CD4-positive, alpha-beta T cell (primary cell): Measurements from ENCODE around the gene NFAM1. TPM values are rescaled to one million over a fixed set of nuclear protein-coding genes. Genes with fewer than 3 reads are reported as not detected.

Experiments
- ATAC-seq: fragments of 200-7000 bp; cut with Tn5 transposase; one replicate; pipeline ENCODE4 v1.10.0; 2022; ENCODE audit warnings: mild to moderate bottlenecking; ENCODE audit not compliant: poor library complexity
- CTCF ChIA-PET: fragments of 350-600 bp; sonication (Branson Sonifier 250); formaldehyde crosslinking; loops from one replicate; lab custom pipeline; 2021; ENCODE audit warnings: antibody characterized with exemption, inconsistent platforms; lab: Charles Lee
- POLR2A ChIA-PET: fragments of 350-600 bp; sonication (Branson Sonifier 250); formaldehyde crosslinking; loops from one replicate; lab custom pipeline; 2021; ENCODE audit warnings: antibody characterized with exemption, inconsistent platforms; lab: Charles Lee
- DNase-seq, 14 experiments: peaks; one replicate each; pipeline ENCODE4 v3.0.0-alpha.2; 2013 to 2020; ENCODE audit warnings: mixed read lengths in 2 of 14
- H3K27ac ChIP-seq, 2 donors: one replicate each; pipeline versions ENCODE4 v1.5.1 to v1.7.0; 2013; ENCODE audit warnings: low read length in 2 of 2, low read depth in 1 of 2, mild to moderate bottlenecking in 1 of 2
- H3K27me3 ChIP-seq, 2 experiments: 1 replicate in 1 of 2; 2 replicates in 1 of 2; pipeline versions ENCODE4 v1.6.1 to v1.7.0; 2013; ENCODE audit warnings: low read length in 2 of 2, control low read depth in 1 of 2, mild to moderate bottlenecking in 1 of 2, moderate library complexity in 1 of 2; ENCODE audit not compliant: insufficient read depth in 2 of 2, control insufficient read depth in 1 of 2
- H3K36me3 ChIP-seq: one replicate; pipeline ENCODE4 v1.6.1; 2013; ENCODE audit warnings: low read length, control low read depth; ENCODE audit not compliant: insufficient read depth
- H3K4me1 ChIP-seq: one replicate; pipeline ENCODE4 v1.6.1; 2013; ENCODE audit warnings: low read length, control low read depth; ENCODE audit not compliant: insufficient read depth
- H3K4me3 ChIP-seq: one replicate; pipeline ENCODE4 v1.5.1; 2013; ENCODE audit warnings: mild to moderate bottlenecking, low read length, moderate library complexity
- H3K9me3 ChIP-seq, 2 experiments: 1 replicate in 1 of 2; 2 replicates in 1 of 2; pipeline versions ENCODE4 v1.6.1 to v1.7.0; 2013; ENCODE audit warnings: low read length in 2 of 2, mild to moderate bottlenecking in 2 of 2, control low read depth in 1 of 2, moderate library complexity in 1 of 2; ENCODE audit not compliant: control insufficient read depth in 1 of 2, insufficient read depth in 1 of 2
- H3K27ac Mint-ChIP-seq: one replicate; pipeline ENCODE4 v1.8.0; 2020; ENCODE audit warnings: mixed read lengths
- H3K27me3 Mint-ChIP-seq: one replicate; pipeline ENCODE4 v1.8.0; 2021; ENCODE audit warnings: mixed read lengths
- H3K36me3 Mint-ChIP-seq: one replicate; pipeline ENCODE4 v1.8.0; 2021; ENCODE audit warnings: low read depth, mixed read lengths
- H3K4me1 Mint-ChIP-seq: one replicate; pipeline ENCODE4 v1.8.0; 2021; ENCODE audit warnings: low read depth, mixed read lengths
- H3K4me3 Mint-ChIP-seq: one replicate; pipeline ENCODE4 v1.8.0; 2020; ENCODE audit warnings: mild to moderate bottlenecking, mixed read lengths
- H3K9me3 Mint-ChIP-seq: one replicate; pipeline ENCODE4 v1.8.0; 2020; ENCODE audit warnings: mixed read lengths
- intact Hi-C, 2 experiments: fragments of 100-400 bp; cut with DNase I in 1 of 2; cut with micrococcal nuclease in 1 of 2; formaldehyde crosslinking; loops; one replicate each; pipeline versions ENCODE4 v1.15.1 to v1.9.0; 2023 to 2025; cut with DNase I, micrococcal nuclease
- total RNA-seq, 174 experiments: library from RNA in 2 of 174; stranded (reverse) in 2 of 174; gene quantifications; one replicate each; pipeline ENCODE4 v1.2.3 and lab custom pipeline; 2021 to 2026
- TF ChIP-seq, protein P1 (sequence below): fragments of 200-600 bp; IDR thresholded peaks from one replicate; pipeline ENCODE4 v1.8.0; 2022; ENCODE audit warnings: antibody characterized with exemption, mild to moderate bottlenecking

Gene NFAM1
- total RNA-seq, 2 experiments from 2014 or later: 0.34 to 0.38 TPM

DNA sequence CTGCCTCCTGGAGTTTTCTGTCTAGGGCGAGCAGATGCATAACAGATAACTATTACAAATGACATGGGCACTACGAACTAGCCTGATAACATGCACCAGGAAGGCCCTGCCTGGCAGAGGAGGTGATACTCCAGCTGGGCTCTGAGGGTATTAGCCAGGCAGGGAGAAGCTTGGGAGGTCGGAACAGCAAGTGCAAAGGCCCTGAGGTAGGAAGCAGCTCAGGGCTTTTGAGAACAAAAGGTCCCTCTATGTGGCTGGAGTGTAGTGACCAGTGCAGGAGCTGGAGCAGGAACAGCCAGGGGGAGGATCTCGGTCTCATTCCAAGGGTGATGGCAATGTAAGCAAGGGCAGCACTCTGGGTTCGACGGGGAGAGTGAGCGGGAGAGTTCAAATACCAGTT lies 100.1 kb downstream of the NFAM1 start:
- Mint-ChIP-seq H3K9me3 (no peaks in the 10 kb centered on the region), H3K36me3 (no peaks in the 10 kb centered on the region)

DNA sequence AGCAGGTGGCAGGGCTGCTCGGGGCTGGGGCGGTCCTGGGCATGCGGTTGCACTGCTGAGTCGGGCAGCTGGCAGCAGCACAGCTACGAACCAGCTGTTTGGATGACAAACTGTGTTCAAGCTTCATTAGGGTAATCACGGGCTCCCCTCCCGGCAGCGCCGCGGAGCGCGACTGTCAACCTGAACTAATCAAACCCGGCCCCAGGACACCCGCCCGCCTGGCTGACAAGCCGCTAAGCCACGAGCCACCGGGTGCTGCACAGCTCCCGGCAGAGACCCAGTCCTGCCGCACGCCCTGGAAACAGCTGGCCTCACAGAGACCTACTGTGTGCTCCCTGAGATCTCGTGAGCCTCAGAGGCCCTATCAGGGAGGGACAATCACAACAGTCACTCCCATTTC lies 101.2 kb downstream of the NFAM1 start:
- no peak for ATAC-seq
- intact Hi-C loops: no loop called here
- no peak overlapping the region for H3K27ac ChIP-seq
- no peaks in the 10 kb centered on the region for H3K9me3 ChIP-seq
- CTCF ChIA-PET: no interaction called here
- H3K4me3 ChIP-seq: no peak overlapping the region
- TF ChIP-seq, protein P1, sequence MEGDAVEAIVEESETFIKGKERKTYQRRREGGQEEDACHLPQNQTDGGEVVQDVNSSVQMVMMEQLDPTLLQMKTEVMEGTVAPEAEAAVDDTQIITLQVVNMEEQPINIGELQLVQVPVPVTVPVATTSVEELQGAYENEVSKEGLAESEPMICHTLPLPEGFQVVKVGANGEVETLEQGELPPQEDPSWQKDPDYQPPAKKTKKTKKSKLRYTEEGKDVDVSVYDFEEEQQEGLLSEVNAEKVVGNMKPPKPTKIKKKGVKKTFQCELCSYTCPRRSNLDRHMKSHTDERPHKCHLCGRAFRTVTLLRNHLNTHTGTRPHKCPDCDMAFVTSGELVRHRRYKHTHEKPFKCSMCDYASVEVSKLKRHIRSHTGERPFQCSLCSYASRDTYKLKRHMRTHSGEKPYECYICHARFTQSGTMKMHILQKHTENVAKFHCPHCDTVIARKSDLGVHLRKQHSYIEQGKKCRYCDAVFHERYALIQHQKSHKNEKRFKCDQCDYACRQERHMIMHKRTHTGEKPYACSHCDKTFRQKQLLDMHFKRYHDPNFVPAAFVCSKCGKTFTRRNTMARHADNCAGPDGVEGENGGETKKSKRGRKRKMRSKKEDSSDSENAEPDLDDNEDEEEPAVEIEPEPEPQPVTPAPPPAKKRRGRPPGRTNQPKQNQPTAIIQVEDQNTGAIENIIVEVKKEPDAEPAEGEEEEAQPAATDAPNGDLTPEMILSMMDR: no peak
- POLR2A ChIA-PET: no interaction called here
- Mint-ChIP-seq H3K36me3 (no peaks in the 10 kb centered on the region), H3K27ac (peak overlapping the region; percentile 13), H3K27me3 (no peaks in the 10 kb centered on the region), H3K4me3 (no peak overlapping the region), H3K9me3 (no peaks in the 10 kb centered on the region), H3K4me1 (peaks cover 59% of the 10 kb centered on the region)
- peaks cover 38% of the 10 kb centered on the region for H3K4me1 ChIP-seq
- H3K27me3 ChIP-seq: no peaks in the 10 kb centered on the region
- H3K36me3 ChIP-seq: no peaks in the 10 kb centered on the region
- DNase-seq: no peak

More for the DNA sequence above, 100.1 kb downstream of the NFAM1 start:
- Histone ChIP-seq H3K4me3 (no peak overlapping the region), H3K36me3 (no peaks in the 10 kb centered on the region), H3K4me1 (peaks cover 27% of the 10 kb centered on the region), H3K27ac (no peak overlapping the region), H3K27me3 (no peaks in the 10 kb centered on the region), H3K9me3 (no peaks in the 10 kb centered on the region)
- DNase-seq: no peak
- no peak for ATAC-seq
- H3K27me3 Mint-ChIP-seq: no peaks in the 10 kb centered on the region
- H3K4me1 Mint-ChIP-seq: peaks cover 56% of the 10 kb centered on the region
- POLR2A ChIA-PET: no interaction called here
- TF ChIP-seq, protein P1: no peak
- intact Hi-C loops: no loop called here
- no peak overlapping the region for H3K4me3 Mint-ChIP-seq
- CTCF ChIA-PET: no interaction called here
- H3K27ac Mint-ChIP-seq: peak overlapping the region; percentile 13

Other genes starting within 250 kb of the NFAM1 start
- 10 to 100 TPM; 61.6 to 64.1 TPM for gene TCF20, start 161.8 kb downstream of the NFAM1 start, total RNA-seq
- gene RRP7A, start 87.4 kb upstream of the NFAM1 start, total RNA-seq: 10 to 100 TPM; 45.4 to 48.3 TPM
- under 1 TPM in 1 of 2 experiments, not detected in 1; 0.69 TPM for gene SERHL2, start 121.6 kb upstream of the NFAM1 start, total RNA-seq
- 10 to 100 TPM; 77.7 to 80.7 TPM for gene POLDIP3, start 182.5 kb upstream of the NFAM1 start, total RNA-seq
- gene ATP5MGL, start 208.2 kb upstream of the NFAM1 start, total RNA-seq: 1 to 10 TPM; 4.3 to 5.3 TPM
- gene CYB5R3, start 217.0 kb upstream of the NFAM1 start, total RNA-seq: 10 to 100 TPM; 39.8 to 41.2 TPM